MM.1S (cell line): Measurements from ENCODE around the gene PSMB5.
"Not testable (repeated sequence)": the region's sequence is repeated elsewhere in the genome, so short reads cannot be mapped to it uniquely, and the experiment has no call there.

ENCODE experiments used
- DNase-seq: peaks from one replicate; pipeline ENCODE4 v3.0.0-alpha.2; 2015
- H2AFZ ChIP-seq: fragments of 300-600 bp; sonication (generic); 2 replicates; pipeline ENCODE4 v1.6.0; 2016; ENCODE audit warnings: antibody characterized with exemption, low read length
- H3F3A ChIP-seq: fragments of 300-600 bp; sonication (generic); 2 replicates; pipeline ENCODE4 v1.6.1; 2016; ENCODE audit warnings: mild to moderate bottlenecking, antibody characterized with exemption, low read length, moderate library complexity, mixed read lengths; ENCODE audit not compliant: insufficient read depth
- H3K27ac ChIP-seq: fragments of 300-600 bp; sonication (generic); 2 replicates; pipeline ENCODE4 v1.5.1; 2016; ENCODE audit warnings: mild to moderate bottlenecking, low read length
- H3K27me3 ChIP-seq: fragments of 300-600 bp; sonication (generic); replicated peaks from 2 replicates; pipeline ENCODE4 v1.6.0; 2016; ENCODE audit warnings: low read length; ENCODE audit not compliant: insufficient read depth
- H3K36me3 ChIP-seq: fragments of 300-600 bp; sonication (generic); replicated peaks from 2 replicates; pipeline ENCODE4 v1.6.1; 2016; ENCODE audit warnings: mild to moderate bottlenecking, low read length, mixed read lengths; ENCODE audit not compliant: insufficient read depth
- H3K4me1 ChIP-seq: fragments of 300-600 bp; sonication (generic); 2 replicates; pipeline ENCODE4 v1.6.1; 2016; ENCODE audit warnings: low read length, mixed read lengths
- H3K4me2 ChIP-seq: fragments of 300-600 bp; sonication (generic); 2 replicates; pipeline ENCODE4 v1.6.0; 2016; ENCODE audit warnings: low read depth, low read length
- H3K4me3 ChIP-seq: fragments of 300-600 bp; sonication (generic); 2 replicates; pipeline ENCODE4 v1.5.1; 2016; ENCODE audit warnings: low read length, mixed read lengths
- H3K79me2 ChIP-seq: fragments of 300-600 bp; sonication (generic); 2 replicates; pipeline ENCODE4 v1.6.1; 2016; ENCODE audit warnings: mixed run types, low read length, mixed read lengths
- H3K9ac ChIP-seq: fragments of 300-600 bp; sonication (generic); 2 replicates; pipeline ENCODE4 v1.6.1; 2016; ENCODE audit warnings: low read length, mixed read lengths
- H3K9me2 ChIP-seq: fragments of 300-600 bp; sonication (generic); replicated peaks from 2 replicates; pipeline ENCODE4 v1.6.1; 2016; ENCODE audit warnings: mild to moderate bottlenecking, low read length, mixed read lengths; ENCODE audit not compliant: insufficient read depth
- H3K9me3 ChIP-seq: fragments of 300-600 bp; sonication (generic); replicated peaks from 2 replicates; pipeline ENCODE4 v1.6.1; 2016; ENCODE audit warnings: mild to moderate bottlenecking, low read length, mixed read lengths; ENCODE audit not compliant: insufficient read depth
- H4K20me1 ChIP-seq: fragments of 300-600 bp; sonication (generic); 2 replicates; pipeline ENCODE4 v1.6.1; 2016; ENCODE audit warnings: mild to moderate bottlenecking, low read length, moderate library complexity, mixed read lengths; ENCODE audit not compliant: insufficient read depth
- CTCF ChIP-seq: fragments of 300-600 bp; sonication (generic); IDR thresholded peaks from 2 replicates; pipeline ENCODE4 v1.5.1; 2016; ENCODE audit warnings: antibody characterized with exemption, low read length, mixed read lengths
- EZH2 ChIP-seq: fragments of 300-600 bp; sonication (generic); optimal IDR thresholded peaks from 2 replicates; pipeline ENCODE3; 2017; ENCODE audit warnings: low read depth, mild to moderate bottlenecking, antibody characterized with exemption, low read length, mixed read lengths
- EZH2phosphoT487 ChIP-seq: fragments of 300-600 bp; sonication (generic); IDR thresholded peaks from 2 replicates; pipeline ENCODE4 v1.6.1; 2018; ENCODE audit warnings: antibody characterized with exemption, low read length

Gene PSMB5

GRCh38 chr14:23006544-23007419 lies 27.9 kb downstream of the PSMB5 start:
- Histone ChIP-seq H3K9me2 (no peaks in the 10 kb centered on the region), H3K27ac (peak overlapping the region; percentile 91), H3K9me3 (no peaks in the 10 kb centered on the region), H3K4me1 (peaks cover 17% of the 10 kb centered on the region; the same call in 1 of the 2 replicates), H3K4me3 (peak overlapping the region; percentile 73), H3K36me3 (no peaks in the 10 kb centered on the region), H4K20me1 (no peaks in the 10 kb centered on the region), H3K9ac (peak overlapping the region; percentile 86), H2AFZ (peak overlapping the region; percentile 48), H3F3A (peaks cover 19% of the 10 kb centered on the region), H3K79me2 (no peaks in the 10 kb centered on the region), H3K27me3 (no peaks in the 10 kb centered on the region), H3K4me2 (peak overlapping the region; percentile 85)
- TF ChIP-seq CTCF (peak; percentile 13; the same call in 1 of the 2 replicates), EZH2phosphoT487 (no peak), EZH2 (no peak)
- peak; percentile 92 for DNase-seq

GRCh38 chr14:23006188-23006534 lies 28.5 kb downstream of the PSMB5 start:
- Histone ChIP-seq H3K9me3 (no peaks in the 10 kb centered on the region), H3K4me1 (peaks cover 17% of the 10 kb centered on the region; the same call in 1 of the 2 replicates), H3K4me3 (peak overlapping the region; percentile 73), H3K36me3 (no peaks in the 10 kb centered on the region), H3F3A (peaks cover 19% of the 10 kb centered on the region), H3K9me2 (no peaks in the 10 kb centered on the region), H2AFZ (peak overlapping the region; percentile 48; the same call in 1 of the 2 replicates), H3K9ac (peak overlapping the region; percentile 86), H4K20me1 (no peaks in the 10 kb centered on the region), H3K27me3 (no peaks in the 10 kb centered on the region), H3K4me2 (peak overlapping the region; percentile 85), H3K79me2 (no peaks in the 10 kb centered on the region), H3K27ac (peak overlapping the region; percentile 91; the same call in 1 of the 2 replicates)
- DNase-seq = no peak
- TF ChIP-seq CTCF = no peak
- no peak for TF ChIP-seq EZH2phosphoT487
- no peak for TF ChIP-seq EZH2

- H3K9me2 ChIP-seq = no peaks in the 10 kb centered on the region
- H3K9me3 ChIP-seq = no peaks in the 10 kb centered on the region
- H3K4me3 ChIP-seq = peak overlapping the region; percentile 73; the same call in 1 of the 2 replicates
- H3F3A ChIP-seq = peaks cover 19% of the 10 kb centered on the region
- DNase-seq = no peak
- no peak for TF ChIP-seq EZH2phosphoT487
- no peak for TF ChIP-seq CTCF
- no peak for TF ChIP-seq EZH2
- H3K36me3 ChIP-seq = no peaks in the 10 kb centered on the region
- no peaks in the 10 kb centered on the region for H3K27me3 ChIP-seq
- peaks cover 17% of the 10 kb centered on the region; the same call in 1 of the 2 replicates for H3K4me1 ChIP-seq
- H3K27ac ChIP-seq = peak overlapping the region; percentile 91; the same call in 1 of the 2 replicates
- peak overlapping the region; percentile 85 for H3K4me2 ChIP-seq
- H4K20me1 ChIP-seq = no peaks in the 10 kb centered on the region
- H3K79me2 ChIP-seq = no peaks in the 10 kb centered on the region
- H3K9ac ChIP-seq = peak overlapping the region; percentile 86; the same call in 1 of the 2 replicates
- 0 out of 2 replicates have a peak overlapping the region, but pooled peaks have one; percentile 48 for H2AFZ ChIP-seq
Observed at GRCh38 chr14:23005451-23006187, 29.1 kb downstream of the PSMB5 start.

- not testable (repeated sequence) for DNase-seq, H3K27me3 ChIP-seq
Observed at GRCh38 chr14:23004274-23004673, 30.4 kb downstream of the PSMB5 start.

More at GRCh38 chr14:23004274-23004673, 30.4 kb downstream of the PSMB5 start:
- not testable (repeated sequence) for H3K79me2 ChIP-seq, H3K9ac ChIP-seq, H3K4me2 ChIP-seq, H2AFZ ChIP-seq, H4K20me1 ChIP-seq, H3K9me2 ChIP-seq, H3K9me3 ChIP-seq, H3K36me3 ChIP-seq, H3K4me3 ChIP-seq, H3K27ac ChIP-seq
- Histone ChIP-seq H3F3A (peaks cover 15% of the 10 kb centered on the region), H3K4me1 (peaks cover 17% of the 10 kb centered on the region; the same call in 1 of the 2 replicates)
